HEK293T (cell line): ENCODE data around the gene APCDD1.

ENCODE experiments used
- ARNT ChIP-seq: fragments of 450-650 bp; IDR thresholded peaks from 2 replicates; pipeline ENCODE4 v1.6.1; 2017; ENCODE audit warnings: mild to moderate bottlenecking
- BHLHE40 ChIP-seq: fragments of 450-650 bp; IDR thresholded peaks from 2 replicates; pipeline ENCODE4 v1.6.1; 2016; ENCODE audit warnings: mild to moderate bottlenecking, moderate library complexity, borderline replicate concordance
- CTBP1 ChIP-seq: fragments of 450-650 bp; IDR thresholded peaks from 2 replicates; pipeline ENCODE4 v1.6.1; 2016; ENCODE audit warnings: borderline replicate concordance
- FOXA1 ChIP-seq: fragments of 450-650 bp; IDR thresholded peaks from 2 replicates; pipeline ENCODE4 v1.6.1; 2016; ENCODE audit warnings: mild to moderate bottlenecking
- FOXM1 ChIP-seq: fragments of 450-650 bp; IDR thresholded peaks from 2 replicates; pipeline ENCODE4 v1.6.1; 2017; ENCODE audit warnings: mild to moderate bottlenecking, borderline replicate concordance
- L3MBTL2 ChIP-seq: fragments of 450-650 bp; conservative IDR thresholded peaks from 2 replicates; pipeline ENCODE4 v1.6.1; 2016; ENCODE audit warnings: mild to moderate bottlenecking
- LEF1 ChIP-seq: fragments of 450-650 bp; IDR thresholded peaks from 2 replicates; pipeline ENCODE4 v1.6.1; 2017; ENCODE audit warnings: mild to moderate bottlenecking, borderline replicate concordance
- PKNOX1 ChIP-seq: fragments of 450-650 bp; IDR thresholded peaks from 2 replicates; pipeline ENCODE4 v1.6.1; 2016
- SUZ12 ChIP-seq: fragments of 450-650 bp; IDR thresholded peaks from 2 replicates; pipeline ENCODE4 v1.6.1; 2016; ENCODE audit warnings: mild to moderate bottlenecking
- TARDBP ChIP-seq: fragments of 450-650 bp; IDR thresholded peaks from 2 replicates; pipeline ENCODE4 v1.6.1; 2016

- no peak for TF ChIP-seq ARNT
- TF ChIP-seq PKNOX1: no peak
- TF ChIP-seq FOXM1: no peak
- no peak for TF ChIP-seq LEF1
- no peak for TF ChIP-seq TARDBP
- no peak for TF ChIP-seq SUZ12
- TF ChIP-seq CTBP1: no peak
- no peak for TF ChIP-seq BHLHE40
- no peak for TF ChIP-seq FOXA1
- TF ChIP-seq L3MBTL2: no peak
These were observed 70.9 kb downstream of the APCDD1 start for GRCh38 chr18:10525371-10525691.
